Skin epidermis (tissue), 12 donors: ENCODE data around the gene GABRR1.

Source experiments
- H3K27ac ChIP-seq, 21 experiments: fragments of 200-600 bp; sonication (generic) in 11 of 21; one replicate each; pipeline ENCODE4 v1.5.0; 2020; ENCODE audit warnings: mild to moderate bottlenecking in 3 of 21, inconsistent platforms in 2 of 21, moderate library complexity in 2 of 21
- H3K4me3 ChIP-seq, 7 experiments: fragments of 200-600 bp; sonication (generic) in 2 of 7; one replicate each; pipeline ENCODE4 v1.5.0; 2020; ENCODE audit warnings: inconsistent platforms in 2 of 7, mild to moderate bottlenecking in 2 of 7, moderate library complexity in 1 of 7

The GABRR1 gene

DNA sequence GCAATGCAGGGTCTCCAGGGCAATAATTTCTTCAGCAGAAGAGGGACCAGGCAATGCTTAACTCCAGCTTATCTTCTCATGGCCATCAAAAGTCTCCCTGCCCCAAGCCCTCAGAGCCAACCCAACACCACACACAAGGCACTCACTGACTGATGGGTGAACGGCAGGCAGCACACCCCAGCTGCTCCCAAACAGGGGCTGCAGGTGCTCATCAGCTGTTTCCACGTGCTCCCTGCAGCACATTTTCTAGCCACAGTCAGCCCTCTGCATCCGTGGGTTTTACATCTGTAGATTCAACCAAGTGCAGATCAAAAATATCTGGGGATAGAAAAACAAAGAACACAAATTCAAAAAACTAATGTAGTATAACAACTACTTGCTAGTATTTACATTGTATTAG is 4.0 kb upstream of the GABRR1 start:
- H3K27ac ChIP-seq, result no peak overlapping the region
- H3K4me3 ChIP-seq, result no peak overlapping the region

DNA sequence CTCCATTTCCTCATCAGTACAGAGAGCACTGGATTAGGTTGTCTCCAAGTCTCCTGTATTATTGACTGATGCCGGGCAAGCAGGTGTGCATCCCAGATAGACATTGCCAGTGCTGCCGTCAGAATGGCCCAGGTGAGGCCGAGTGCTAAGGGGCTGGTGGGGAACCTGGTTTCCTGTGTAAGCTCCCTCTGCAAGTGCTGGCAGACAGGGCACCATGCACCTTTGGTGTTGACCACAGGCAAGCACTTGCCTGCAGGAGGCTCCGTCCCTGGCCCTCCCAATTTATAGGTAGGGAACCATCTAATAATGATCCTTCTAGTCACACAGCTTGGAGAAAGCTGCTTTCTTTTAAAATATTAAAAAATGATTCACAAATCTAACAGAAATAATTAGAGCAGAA is 747 bp downstream of the GABRR1 start:
- Histone ChIP-seq H3K4me3 (no peak overlapping the region), H3K27ac (no peak overlapping the region)

DNA sequence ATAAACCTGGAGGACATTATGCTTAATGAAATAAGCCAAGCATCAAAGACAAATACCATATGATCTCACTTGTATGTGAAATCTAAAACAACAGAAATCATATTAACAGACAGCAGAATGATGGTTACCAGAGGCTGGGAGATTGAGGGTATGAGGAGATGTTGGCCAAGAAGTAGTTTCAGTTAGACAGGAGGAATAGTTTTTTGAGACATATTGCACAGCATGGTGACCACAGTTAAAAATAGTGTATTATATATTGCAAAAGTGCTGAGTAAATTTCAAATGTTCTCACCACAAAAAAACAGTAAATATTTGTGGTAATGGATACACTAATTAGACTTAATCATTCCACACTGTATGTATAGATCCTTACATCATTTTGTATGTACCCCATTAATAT is 1.8 kb downstream of the GABRR1 start:
- H3K4me3 ChIP-seq, result no peak overlapping the region
- no peak overlapping the region for H3K27ac ChIP-seq

DNA sequence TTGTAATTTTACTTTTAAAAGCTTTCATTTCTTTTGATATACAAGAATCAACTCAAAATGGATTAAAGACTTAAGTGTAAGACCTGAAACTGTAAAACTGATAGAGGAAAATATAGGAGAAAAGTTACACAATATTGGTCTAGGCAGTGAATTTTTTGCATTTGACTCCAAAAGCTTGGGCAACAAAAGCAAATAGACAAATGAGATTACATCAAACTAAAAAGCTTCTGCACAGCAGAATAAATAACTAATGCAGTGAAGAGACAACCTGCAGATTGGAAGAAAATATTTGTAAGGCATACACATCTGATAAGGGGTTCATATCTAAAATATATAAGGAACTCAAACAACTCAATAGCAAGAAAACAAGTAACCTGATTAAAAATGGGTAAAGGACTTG is 3.0 kb downstream of the GABRR1 start:
- Histone ChIP-seq H3K4me3 (no peak overlapping the region), H3K27ac (no peak overlapping the region)

DNA sequence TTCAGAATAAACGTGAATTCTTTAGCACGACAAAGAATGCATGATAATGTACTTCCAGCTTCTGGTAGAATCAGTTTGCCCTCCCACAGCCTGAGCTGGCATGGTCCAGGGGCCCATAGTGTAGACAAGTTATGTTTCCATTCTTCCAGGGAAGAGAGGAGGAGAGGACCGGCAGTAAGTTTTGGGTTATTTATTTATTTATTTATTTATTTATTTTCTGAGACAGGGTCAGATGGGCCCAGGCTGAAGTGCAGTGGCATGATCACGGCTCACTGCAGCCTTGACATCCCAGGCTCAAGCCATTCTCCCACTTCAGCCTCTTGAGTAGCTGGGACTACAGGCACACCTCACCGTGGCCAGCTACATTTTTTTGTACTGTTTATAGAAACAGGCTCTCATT is 4.7 kb downstream of the GABRR1 start:
- H3K27ac ChIP-seq, result no peak overlapping the region
- no peak overlapping the region for H3K4me3 ChIP-seq

DNA sequence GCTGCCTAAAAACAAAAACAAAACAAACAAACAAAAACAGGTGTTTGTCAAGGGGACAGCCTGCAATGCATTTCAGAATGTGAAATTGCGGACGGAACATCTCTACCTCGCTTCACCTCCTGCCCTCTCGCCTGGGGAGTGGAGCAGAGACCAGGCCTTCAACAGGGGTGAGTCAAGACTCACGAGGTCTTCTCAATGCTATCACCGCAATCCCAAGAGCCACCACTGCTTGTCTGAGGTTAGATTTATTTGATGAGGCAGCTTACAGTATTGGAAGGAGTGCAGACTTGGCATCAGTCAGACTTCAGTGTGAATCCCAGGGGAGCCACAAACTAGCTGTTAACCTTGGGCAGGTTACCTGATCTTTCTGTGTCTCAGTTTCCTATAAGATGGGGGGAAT is 7.7 kb downstream of the GABRR1 start:
- no peak overlapping the region for H3K27ac ChIP-seq

DNA sequence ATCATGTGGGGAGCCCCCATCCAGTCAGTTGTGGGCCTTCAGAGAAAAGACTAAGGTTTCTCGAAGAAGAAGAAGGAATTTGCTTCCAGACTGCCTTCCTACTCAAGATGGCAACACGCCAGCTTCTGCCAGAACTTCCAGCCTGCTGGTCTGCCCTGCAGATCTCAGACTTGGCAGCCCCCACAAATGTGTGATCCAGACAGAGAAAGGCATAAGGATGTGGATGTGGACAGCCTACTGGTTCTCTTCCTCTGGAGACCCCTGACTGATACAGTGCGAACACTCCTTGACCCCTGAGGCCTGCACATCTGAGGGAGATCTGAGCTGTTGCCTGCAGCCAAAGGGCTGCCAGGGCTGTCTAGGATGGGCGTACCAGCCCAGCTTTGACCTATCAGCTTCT is 8.6 kb downstream of the GABRR1 start:
- Histone ChIP-seq H3K27ac (no peak overlapping the region), H3K4me3 (no peak overlapping the region)

More for the DNA sequence above, 7.7 kb downstream of the GABRR1 start:
- no peak overlapping the region for H3K4me3 ChIP-seq

DNA sequence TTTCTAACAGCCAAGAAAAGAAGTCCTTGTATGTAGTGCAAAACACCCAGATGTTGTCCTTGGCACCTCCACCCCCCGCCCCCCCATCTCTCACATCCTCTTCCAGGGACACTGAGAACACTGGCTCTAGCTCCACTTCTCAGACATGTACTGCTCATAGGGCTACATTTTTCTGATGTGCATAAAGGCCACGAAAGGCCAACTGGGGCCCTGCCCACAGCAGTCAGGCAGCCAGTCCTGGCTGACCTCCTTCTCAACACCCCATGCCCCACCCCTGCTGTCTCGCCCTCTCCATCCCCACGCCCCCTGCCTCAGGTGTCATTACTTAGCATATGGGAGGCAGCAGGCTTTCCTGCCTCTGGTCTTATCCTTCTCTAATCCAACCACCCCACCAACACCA is 11.3 kb downstream of the GABRR1 start:
- Histone ChIP-seq H3K4me3 (no peak overlapping the region), H3K27ac (no peak overlapping the region)

DNA sequence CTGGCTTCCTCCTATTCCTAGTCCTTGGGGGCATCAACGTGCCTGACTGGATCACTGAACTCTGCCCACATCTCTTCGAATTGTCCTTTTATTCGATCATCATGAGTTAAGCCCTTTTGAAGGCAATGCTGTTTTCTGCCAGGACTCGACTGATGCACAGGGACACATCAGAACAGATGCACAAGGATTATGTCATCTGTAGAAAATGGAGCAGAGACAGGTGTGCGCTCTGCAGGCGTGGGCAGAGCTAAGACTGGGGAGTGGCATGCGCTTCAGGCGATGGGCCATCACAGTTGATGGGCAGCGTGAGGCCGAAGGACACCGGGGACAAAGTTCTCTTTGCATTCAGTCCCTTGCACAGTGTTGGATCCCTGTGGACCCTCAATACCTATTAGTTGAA is 13.1 kb downstream of the GABRR1 start:
- Histone ChIP-seq H3K4me3 (no peak overlapping the region), H3K27ac (no peak overlapping the region)

DNA sequence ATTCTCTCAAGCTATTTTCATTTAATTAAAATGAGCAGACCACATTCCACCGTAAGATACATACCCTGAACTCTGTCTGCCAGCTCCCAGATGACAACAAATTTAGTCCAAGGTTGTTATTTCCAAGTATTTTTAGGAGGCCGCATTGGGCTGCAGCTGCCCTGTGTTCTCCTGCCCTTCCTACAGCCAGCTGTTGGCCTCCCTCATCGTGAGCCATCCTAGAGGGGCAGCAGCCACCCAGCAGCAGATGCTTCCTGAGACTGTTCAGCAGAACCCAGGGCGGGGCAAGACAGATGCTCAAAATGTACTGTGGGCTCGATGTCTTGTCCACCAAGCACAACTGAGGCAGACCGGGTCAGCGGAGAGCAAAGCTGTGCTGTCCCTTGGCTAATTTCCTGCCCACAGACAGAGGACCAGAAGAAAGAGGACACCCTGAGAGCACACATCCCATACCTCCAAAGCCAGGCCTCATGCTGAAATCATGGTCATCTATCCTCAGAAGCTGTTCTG is 16.4 kb downstream of the GABRR1 start:
- no peak overlapping the region for H3K4me3 ChIP-seq
- H3K27ac ChIP-seq, result no peak overlapping the region

DNA sequence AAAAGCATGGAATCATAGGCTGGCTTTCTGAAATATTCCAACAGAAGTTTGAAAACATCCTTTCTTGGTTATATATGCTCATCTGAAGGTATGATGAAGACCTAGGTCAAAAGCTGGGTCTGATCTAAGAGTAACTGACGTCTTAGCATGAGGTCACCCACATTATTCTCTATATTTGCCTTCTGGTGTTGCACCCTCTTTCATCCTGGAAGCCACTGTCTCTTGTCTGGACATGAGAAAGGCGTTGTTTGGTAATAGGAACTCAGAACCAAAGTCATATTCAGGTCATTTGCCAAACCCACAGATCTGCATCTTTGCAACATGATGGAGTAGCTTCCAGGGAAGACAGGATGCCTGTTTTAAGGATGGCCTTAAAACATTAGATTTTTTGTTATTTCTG is 17.6 kb downstream of the GABRR1 start:
- Histone ChIP-seq H3K27ac (no peak overlapping the region), H3K4me3 (no peak overlapping the region)

DNA sequence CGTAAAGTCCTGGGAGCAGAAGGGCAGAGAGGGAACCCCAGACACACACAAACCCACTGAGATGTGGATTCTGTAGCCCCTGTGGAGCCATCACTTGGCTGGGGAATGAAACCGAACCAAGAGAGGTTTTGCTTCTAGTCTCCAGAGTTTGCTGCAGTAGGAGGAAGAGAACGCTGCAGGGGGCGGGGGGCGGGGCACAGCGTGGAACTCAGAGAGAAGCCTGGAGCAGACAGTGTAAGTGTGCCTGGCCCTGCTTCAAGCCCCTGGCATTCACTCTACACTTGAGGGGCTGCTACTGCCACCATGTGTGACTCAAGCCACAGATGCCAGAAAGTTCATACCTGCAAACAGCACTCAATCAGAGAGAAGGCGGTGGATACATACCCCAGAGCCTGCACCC is 18.9 kb downstream of the GABRR1 start:
- no peak overlapping the region for H3K27ac ChIP-seq
- H3K4me3 ChIP-seq, result no peak overlapping the region

DNA sequence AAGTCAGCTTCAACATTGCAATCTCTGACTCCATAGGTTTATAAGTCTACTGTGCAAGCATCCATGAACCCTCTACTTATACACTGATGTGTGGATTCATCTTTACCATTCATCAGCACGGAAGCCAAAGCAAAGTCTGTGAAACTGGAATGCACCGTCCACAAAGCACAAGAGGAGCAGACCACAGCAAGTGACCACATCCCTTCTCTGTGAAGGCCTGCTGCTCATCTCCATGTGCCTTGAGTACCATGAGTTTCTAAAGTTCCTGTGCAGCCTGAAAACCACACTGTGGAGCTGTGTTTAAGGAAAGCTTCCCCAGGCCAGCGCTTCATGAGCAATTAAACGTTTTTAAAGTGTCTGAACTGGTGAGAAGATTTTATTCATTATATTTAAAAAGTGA is 20.0 kb downstream of the GABRR1 start:
- Histone ChIP-seq H3K4me3 (no peak overlapping the region), H3K27ac (no peak overlapping the region)

DNA sequence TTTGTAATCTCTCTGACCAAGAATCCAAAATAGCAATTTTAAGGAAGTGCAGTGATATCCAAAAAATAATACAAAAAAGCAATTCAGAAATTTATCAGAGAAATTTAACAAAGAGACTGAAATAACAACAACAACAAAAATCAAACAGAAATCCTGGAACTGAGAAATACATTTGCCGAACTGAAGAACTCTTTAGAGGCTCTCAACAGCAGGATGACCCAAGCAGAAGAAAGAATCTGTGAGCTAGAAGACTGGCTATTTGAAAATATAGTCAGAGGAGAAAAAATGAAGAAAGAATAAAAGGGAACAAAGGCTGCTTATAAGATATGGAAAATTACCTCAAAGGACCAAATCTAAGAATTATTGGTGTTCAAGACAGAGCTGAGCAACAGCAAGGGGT is 22.6 kb downstream of the GABRR1 start:
- Histone ChIP-seq H3K4me3 (no peak overlapping the region), H3K27ac (no peak overlapping the region)

DNA sequence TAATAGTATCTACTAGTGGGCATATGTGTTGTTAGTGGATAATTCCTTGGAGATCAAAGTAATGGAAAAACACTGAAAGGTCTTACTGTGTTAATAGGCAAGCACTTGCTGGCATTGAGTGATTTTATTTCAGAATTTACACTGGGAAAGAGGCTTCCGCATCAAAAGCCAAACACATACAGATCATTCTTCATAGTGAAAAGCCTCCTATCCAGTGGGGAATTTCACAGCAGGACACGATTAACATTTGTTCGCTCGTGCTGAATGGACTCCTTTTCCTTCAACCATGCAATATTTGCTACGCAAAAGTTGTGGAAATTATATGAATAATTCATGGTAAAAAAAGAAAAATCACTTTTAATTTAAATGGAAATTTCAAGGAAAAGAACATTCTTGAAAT is 26.4 kb downstream of the GABRR1 start:
- Histone ChIP-seq H3K4me3 (no peak overlapping the region), H3K27ac (no peak overlapping the region)

DNA sequence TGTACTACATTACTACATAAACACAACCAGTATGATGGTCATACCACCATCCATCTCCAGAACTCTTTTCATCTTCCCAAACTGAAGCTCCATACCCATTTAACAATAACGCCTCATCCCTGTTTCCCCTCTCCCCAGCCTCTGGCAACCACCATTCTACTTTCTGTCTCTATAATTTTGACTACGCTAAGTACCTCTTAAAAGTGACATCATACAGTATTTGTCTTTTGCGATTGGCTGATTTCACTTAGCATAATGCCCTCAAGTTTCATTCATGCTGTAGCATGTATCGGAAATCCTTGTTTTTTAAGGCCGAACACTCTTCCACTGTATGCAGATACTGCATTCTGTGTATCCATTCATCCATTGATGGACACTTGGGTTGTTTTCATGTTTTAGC is 29.7 kb downstream of the GABRR1 start:
- no peak overlapping the region for H3K4me3 ChIP-seq
- H3K27ac ChIP-seq, result no peak overlapping the region

DNA sequence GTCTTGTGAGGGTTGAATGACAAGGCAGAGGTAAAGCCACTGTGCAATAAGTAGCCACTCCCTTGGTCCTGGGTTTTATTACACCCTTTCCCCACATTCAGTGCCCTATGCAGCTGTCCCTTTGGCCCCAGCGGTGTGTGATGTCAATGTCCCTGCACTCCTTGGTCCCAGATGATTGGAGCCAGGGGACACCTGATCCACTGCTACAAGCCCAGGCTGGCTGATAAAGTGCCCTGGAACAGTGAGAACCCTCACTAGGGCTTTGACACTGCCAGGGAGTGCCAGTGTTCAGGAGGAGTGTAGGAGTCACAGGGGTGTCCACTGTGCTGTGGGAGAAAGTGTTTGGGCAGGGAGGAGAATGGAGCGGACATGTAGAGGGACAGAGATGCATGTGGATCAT is 30.4 kb downstream of the GABRR1 start:
- Histone ChIP-seq H3K4me3 (no peak overlapping the region), H3K27ac (no peak overlapping the region)

DNA sequence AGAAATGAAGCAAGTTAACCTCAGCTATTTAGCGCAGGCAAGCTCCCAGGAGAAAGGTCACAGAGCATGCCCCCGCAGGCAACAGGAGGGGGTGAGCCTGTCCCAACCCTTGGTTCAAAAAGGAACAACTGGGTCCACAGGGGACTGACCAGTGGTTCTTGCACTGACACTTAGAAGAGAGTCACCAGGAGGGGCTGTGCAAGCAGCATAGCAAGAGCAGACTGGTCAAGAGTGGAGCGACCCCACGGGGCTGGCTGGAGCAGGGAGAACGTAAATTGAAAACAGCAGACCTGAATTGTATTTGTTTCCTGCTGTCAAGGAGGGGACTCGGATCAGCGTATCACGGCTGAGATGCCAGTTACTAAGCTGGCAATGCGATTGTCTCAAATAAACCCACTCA is 32.8 kb downstream of the GABRR1 start:
- H3K27ac ChIP-seq, result no peak overlapping the region
- no peak overlapping the region for H3K4me3 ChIP-seq

DNA sequence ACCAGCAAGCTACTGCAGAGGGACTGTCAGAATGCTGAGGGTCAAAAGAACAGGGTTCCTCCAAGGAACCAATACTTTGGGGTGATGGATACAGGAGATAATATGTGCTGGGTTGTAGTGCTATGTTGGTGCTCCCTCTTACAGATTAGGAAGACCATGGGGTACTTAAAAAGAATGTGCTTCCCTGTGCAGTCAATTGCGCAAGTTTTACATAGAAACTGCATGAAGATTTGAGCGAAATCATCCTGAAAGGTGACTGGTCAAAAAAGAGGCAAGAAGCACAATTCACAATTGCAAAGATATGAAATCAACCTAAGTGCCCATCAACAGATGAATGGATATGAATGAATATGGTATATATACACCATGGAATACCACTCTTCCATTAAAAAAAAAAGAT is 33.9 kb downstream of the GABRR1 start:
- Histone ChIP-seq H3K4me3 (no peak overlapping the region), H3K27ac (no peak overlapping the region)

DNA sequence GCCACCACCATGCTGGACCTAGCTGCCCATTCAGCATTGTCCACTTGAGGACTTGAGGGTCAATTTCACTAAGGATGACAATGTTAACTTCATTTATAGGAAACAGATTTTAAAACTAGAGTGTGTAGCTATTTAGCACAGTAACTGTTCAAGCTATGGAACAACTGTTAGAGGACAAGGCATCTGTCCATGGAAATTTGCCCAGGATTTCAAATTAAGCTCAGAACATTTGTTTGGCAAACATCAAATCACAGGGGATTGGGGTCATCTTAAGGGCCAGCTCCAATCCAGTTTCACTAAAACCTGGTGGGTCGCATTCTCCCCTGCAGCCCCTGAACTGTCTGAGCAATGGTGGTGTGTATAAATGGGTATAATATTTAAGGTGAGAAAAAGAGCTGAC is 36.2 kb downstream of the GABRR1 start:
- H3K27ac ChIP-seq, result no peak overlapping the region
- no peak overlapping the region for H3K4me3 ChIP-seq

DNA sequence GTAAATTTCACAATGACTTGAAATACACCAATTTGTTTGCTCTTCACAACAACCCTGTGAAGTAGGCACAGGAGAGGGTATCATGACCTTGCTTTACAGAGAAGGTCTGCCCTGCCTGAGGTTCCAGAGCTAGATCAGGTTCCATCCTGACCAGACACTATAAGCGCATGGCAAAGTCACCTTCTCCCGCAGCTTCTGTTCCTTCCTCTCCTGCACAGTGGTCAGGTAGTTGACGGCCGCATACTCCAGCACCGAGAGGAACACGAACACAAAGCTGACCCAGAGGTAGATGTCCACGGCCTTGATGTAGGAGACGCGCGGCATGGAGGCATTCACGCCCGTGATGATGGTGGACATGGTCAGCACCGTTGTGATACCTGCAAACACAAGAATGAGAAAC is 37.0 kb downstream of the GABRR1 start:
- Histone ChIP-seq H3K4me3 (no peak overlapping the region), H3K27ac (no peak overlapping the region)

DNA sequence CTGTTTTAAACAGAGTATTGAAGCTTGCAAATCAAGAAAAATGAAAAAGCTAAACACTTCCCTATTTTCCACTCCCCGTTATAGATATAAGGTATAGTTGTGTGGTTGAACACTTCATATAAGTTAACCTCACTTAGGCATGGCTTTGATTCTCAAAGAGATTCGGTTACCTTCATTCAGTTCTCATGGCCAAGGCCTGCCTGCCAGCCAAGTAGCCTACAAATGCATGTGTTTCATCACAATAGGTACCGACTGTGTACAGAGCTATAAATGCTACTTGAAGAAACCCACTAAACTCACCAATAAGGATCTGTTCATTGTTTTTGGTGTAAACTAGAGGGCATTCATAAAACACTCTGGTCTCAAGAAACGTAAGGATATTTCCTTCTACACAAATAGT is 43.5 kb downstream of the GABRR1 start:
- Histone ChIP-seq H3K4me3 (no peak overlapping the region), H3K27ac (no peak overlapping the region)

DNA sequence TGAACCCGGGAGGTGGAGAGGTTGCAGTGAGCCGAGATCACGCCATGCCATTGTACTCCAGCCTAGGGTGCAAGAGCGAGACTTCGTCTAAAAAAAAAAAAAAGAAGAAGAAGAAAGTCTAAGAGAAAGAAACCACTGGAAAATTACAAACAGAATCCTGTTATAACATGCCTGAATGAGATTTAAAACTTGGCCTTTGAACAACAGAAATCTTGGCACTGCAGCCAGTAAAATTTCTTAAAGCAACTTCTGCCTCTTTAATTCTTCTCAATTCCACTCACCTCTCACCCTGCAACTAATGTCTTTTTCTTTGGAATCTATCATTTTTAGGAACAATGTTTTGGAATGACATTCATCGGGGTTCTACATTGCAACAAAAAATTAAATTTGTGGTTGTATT is 45.0 kb downstream of the GABRR1 start:
- Histone ChIP-seq H3K27ac (no peak overlapping the region), H3K4me3 (no peak overlapping the region)
